Caco-2 (cell line): ENCODE data around the gene TMOD1. TPM values are rescaled to one million over a fixed set of nuclear protein-coding genes. Genes with fewer than 3 reads are reported as not detected.

Experiments
- BruUV-seq: library from RNA; stranded (reverse); fragments of 400-500 nt; replicated peaks from 2 replicates; lab custom pipeline; 2021; lab: Mats Ljungman, UMichigan
- CTCF ChIA-PET: fragments of 300-600 bp; sonication (Branson Sonifier 250); formaldehyde crosslinking; loops from one replicate; lab custom pipeline; 2022; ENCODE audit warnings: antibody characterized with exemption; lab: Charles Lee
- POLR2A ChIA-PET: fragments of 300-600 bp; sonication (Branson Sonifier 250); formaldehyde crosslinking; loops from one replicate; lab custom pipeline; 2022; ENCODE audit warnings: antibody characterized with exemption; lab: Charles Lee
- DNase-seq, 2 experiments: peaks; one replicate each; pipeline versions ENCODE4 v3.0.0 to v3.0.0-alpha.2; 2020 to 2022
- H3K27me3 ChIP-seq: replicated peaks from 2 replicates; pipeline ENCODE4 v1.6.0; 2011; ENCODE audit warnings: low read length; ENCODE audit not compliant: control insufficient read depth, insufficient read depth
- H3K36me3 ChIP-seq: 2 replicates; pipeline ENCODE4 v1.5.1; 2011; ENCODE audit warnings: low read length; ENCODE audit not compliant: control insufficient read depth, insufficient read depth
- H3K4me1 ChIP-seq: fragments of 250-450 bp; sonication (Bioruptor Pico); 2 replicates; pipeline ENCODE4 v1.5.1; 2020; ENCODE audit warnings: mild to moderate bottlenecking
- H3K4me3 ChIP-seq: 2 replicates; pipeline ENCODE4 v1.5.1; 2011; ENCODE audit warnings: low read depth, mild to moderate bottlenecking, control low read depth, low read length
- H3K9me3 ChIP-seq: fragments of 250-450 bp; sonication (Bioruptor Pico); 2 replicates; pipeline ENCODE4 v1.5.1; 2020; ENCODE audit warnings: mild to moderate bottlenecking, moderate library complexity
- H3K27ac Mint-ChIP-seq: one replicate; pipeline ENCODE4 v1.8.0; 2022; ENCODE audit warnings: mixed read lengths; ENCODE audit not compliant: unreplicated experiment
- H3K27me3 Mint-ChIP-seq: one replicate; pipeline ENCODE4 v1.8.0; 2022; ENCODE audit warnings: mixed read lengths; ENCODE audit not compliant: insufficient read depth, unreplicated experiment
- H3K36me3 Mint-ChIP-seq: one replicate; pipeline ENCODE4 v1.8.0; 2022; ENCODE audit warnings: mild to moderate bottlenecking, mixed read lengths; ENCODE audit not compliant: insufficient read depth, unreplicated experiment
- H3K4me1 Mint-ChIP-seq: one replicate; pipeline ENCODE4 v1.8.0; 2022; ENCODE audit warnings: low read depth, mixed read lengths; ENCODE audit not compliant: unreplicated experiment
- H3K4me3 Mint-ChIP-seq: one replicate; pipeline ENCODE4 v1.8.0; 2022; ENCODE audit warnings: mild to moderate bottlenecking, moderate library complexity, mixed read lengths; ENCODE audit not compliant: unreplicated experiment
- H3K9me3 Mint-ChIP-seq: one replicate; pipeline ENCODE4 v1.8.0; 2022; ENCODE audit warnings: mixed read lengths; ENCODE audit not compliant: unreplicated experiment
- intact Hi-C: fragments of 100-400 bp; cut with micrococcal nuclease; formaldehyde crosslinking; loops from one replicate; pipeline ENCODE4 v1.10.0; 2022; ENCODE audit not compliant: unreplicated experiment
- total RNA-seq: library from RNA; stranded (reverse); gene quantifications from 2 replicates; pipeline ENCODE4 v1.2.3, GENCODE V29; 2022
- TF ChIP-seq, protein P1 (sequence below), 2 experiments: fragments of 200-600 bp in 1 of 2; IDR thresholded peaks; 1 replicate in 1 of 2; 2 replicates in 1 of 2; pipeline versions ENCODE4 v1.5.1 to v1.8.0; 2011 to 2022; ENCODE audit warnings: antibody characterized with exemption in 1 of 2, control low read depth in 1 of 2, inconsistent platforms in 1 of 2, low read depth in 1 of 2, low read length in 1 of 2, mild to moderate bottlenecking in 1 of 2, moderate library complexity in 1 of 2; ENCODE audit not compliant: insufficient read depth in 1 of 2, severe bottlenecking in 1 of 2, unreplicated experiment in 1 of 2

TMOD1 gene
- total RNA-seq, 1 experiment from 2014 or later = 1.1 TPM

DNA sequence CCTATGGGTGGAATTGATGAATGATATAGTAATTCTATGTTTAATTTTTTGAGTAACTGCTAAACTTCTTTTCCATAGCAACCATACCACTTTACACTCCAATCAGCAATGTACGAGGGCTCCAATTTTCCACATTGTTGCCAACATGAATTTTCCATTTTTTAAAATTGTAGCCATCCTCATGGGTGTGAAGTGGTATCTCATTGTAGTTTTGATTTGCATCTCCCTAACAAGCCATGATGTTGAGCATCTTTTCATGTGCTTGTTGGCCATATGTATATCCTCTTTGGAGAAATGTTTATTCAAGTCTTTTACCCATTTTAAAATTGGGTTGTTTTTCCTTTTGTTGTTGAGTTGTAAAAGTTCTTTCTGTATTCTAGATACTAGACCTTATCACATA, 48.9 kb downstream of the TMOD1 start:
- no peaks in the 10 kb centered on the region for H3K36me3 Mint-ChIP-seq
- CTCF ChIA-PET = no interaction called here
- BruUV-seq = no TSS peak
- POLR2A ChIA-PET = no interaction called here
- intact Hi-C loops = no loop called here
- H3K27me3 Mint-ChIP-seq = peaks cover 3% of the 10 kb centered on the region
- no peak overlapping the region for H3K27ac Mint-ChIP-seq
- Histone ChIP-seq H3K9me3 (no peaks in the 10 kb centered on the region), H3K4me1 (no peaks in the 10 kb centered on the region), H3K36me3 (no peaks in the 10 kb centered on the region), H3K4me3 (no peak overlapping the region), H3K27me3 (no peaks in the 10 kb centered on the region; the same call in 1 of the 2 replicates)
- no peak overlapping the region for H3K4me3 Mint-ChIP-seq
- TF ChIP-seq, protein P1, sequence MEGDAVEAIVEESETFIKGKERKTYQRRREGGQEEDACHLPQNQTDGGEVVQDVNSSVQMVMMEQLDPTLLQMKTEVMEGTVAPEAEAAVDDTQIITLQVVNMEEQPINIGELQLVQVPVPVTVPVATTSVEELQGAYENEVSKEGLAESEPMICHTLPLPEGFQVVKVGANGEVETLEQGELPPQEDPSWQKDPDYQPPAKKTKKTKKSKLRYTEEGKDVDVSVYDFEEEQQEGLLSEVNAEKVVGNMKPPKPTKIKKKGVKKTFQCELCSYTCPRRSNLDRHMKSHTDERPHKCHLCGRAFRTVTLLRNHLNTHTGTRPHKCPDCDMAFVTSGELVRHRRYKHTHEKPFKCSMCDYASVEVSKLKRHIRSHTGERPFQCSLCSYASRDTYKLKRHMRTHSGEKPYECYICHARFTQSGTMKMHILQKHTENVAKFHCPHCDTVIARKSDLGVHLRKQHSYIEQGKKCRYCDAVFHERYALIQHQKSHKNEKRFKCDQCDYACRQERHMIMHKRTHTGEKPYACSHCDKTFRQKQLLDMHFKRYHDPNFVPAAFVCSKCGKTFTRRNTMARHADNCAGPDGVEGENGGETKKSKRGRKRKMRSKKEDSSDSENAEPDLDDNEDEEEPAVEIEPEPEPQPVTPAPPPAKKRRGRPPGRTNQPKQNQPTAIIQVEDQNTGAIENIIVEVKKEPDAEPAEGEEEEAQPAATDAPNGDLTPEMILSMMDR (IDR thresholded peaks at IDR 0.05; ENCODE audit: insufficient read depth in 1 of 2, low read depth in 1 of 2, low read length in 1 of 2, severe bottlenecking in 1 of 2, unreplicated experiment in 1 of 2) = no peak
- no peaks in the 10 kb centered on the region for H3K9me3 Mint-ChIP-seq
- DNase-seq = no peak
- no peaks in the 10 kb centered on the region for H3K4me1 Mint-ChIP-seq

DNA sequence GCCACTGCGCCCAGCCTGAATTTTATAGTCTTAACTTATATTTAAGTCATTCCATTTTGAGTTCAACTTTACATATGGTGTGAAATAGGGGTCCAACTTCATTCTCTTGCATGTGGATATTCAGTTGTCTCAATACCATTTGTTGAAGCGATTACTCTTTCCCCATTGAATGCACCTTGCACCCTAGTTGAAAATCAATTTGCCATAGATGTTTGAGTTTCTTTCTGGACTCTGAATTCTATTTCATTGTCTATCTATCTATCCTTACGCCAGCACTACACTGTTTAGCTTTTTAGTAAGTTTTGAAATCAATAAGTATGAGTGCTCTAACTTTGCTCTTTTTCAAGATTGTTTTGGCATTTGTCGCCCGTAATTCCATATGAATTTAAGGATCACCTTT, 49.8 kb downstream of the TMOD1 start:
- Histone ChIP-seq H3K36me3 (no peaks in the 10 kb centered on the region), H3K4me3 (no peak overlapping the region), H3K4me1 (no peaks in the 10 kb centered on the region), H3K27me3 (no peaks in the 10 kb centered on the region; the same call in 1 of the 2 replicates), H3K9me3 (no peaks in the 10 kb centered on the region)
- TF ChIP-seq, protein P1 (IDR thresholded peaks at IDR 0.05; ENCODE audit: insufficient read depth in 1 of 2, low read depth in 1 of 2, low read length in 1 of 2, severe bottlenecking in 1 of 2, unreplicated experiment in 1 of 2) = no peak
- no peak for DNase-seq
- H3K4me3 Mint-ChIP-seq = no peak overlapping the region
- no peaks in the 10 kb centered on the region for H3K9me3 Mint-ChIP-seq
- BruUV-seq = no TSS peak
- H3K36me3 Mint-ChIP-seq = peaks cover 4% of the 10 kb centered on the region
- intact Hi-C loops = no loop called here
- no peak overlapping the region for H3K27ac Mint-ChIP-seq
- H3K4me1 Mint-ChIP-seq = no peaks in the 10 kb centered on the region
- ChIA-PET POLR2A (no interaction called here), CTCF (no interaction called here)
- peaks cover 3% of the 10 kb centered on the region for H3K27me3 Mint-ChIP-seq

DNA sequence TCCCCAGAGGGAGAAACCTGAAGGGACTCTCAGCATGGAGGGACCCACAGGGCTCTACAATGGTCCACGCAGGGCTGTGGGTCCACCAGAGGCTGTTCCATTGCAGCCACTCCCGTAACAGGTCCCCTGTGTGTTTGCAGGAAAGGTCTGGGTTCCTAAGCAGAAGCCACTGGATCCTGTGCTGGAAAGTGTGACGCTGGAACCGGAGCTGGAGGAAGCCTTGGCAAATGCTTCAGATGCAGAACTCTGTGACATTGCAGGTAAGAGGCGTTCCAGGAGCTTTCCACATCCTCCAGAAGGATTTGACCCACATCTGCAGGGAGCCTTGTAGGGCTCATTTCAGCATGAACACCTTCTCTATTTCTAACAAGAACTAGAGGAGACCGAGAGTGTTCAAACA, 51.7 kb downstream of the TMOD1 start:
- no peak for DNase-seq
- Histone ChIP-seq H3K36me3 (no peaks in the 10 kb centered on the region), H3K4me3 (no peak overlapping the region), H3K4me1 (no peaks in the 10 kb centered on the region), H3K9me3 (no peaks in the 10 kb centered on the region), H3K27me3 (no peaks in the 10 kb centered on the region; the same call in 1 of the 2 replicates)
- Mint-ChIP-seq H3K4me3 (no peak overlapping the region), H3K27me3 (peaks cover 3% of the 10 kb centered on the region), H3K27ac (no peak overlapping the region), H3K36me3 (peaks cover 4% of the 10 kb centered on the region), H3K9me3 (no peaks in the 10 kb centered on the region), H3K4me1 (no peaks in the 10 kb centered on the region)
- ChIA-PET CTCF (no interaction called here), POLR2A (no interaction called here)
- TF ChIP-seq, protein P1 (IDR thresholded peaks at IDR 0.05; ENCODE audit: insufficient read depth in 1 of 2, low read depth in 1 of 2, low read length in 1 of 2, severe bottlenecking in 1 of 2, unreplicated experiment in 1 of 2) = no peak
- no TSS peak for BruUV-seq
- intact Hi-C loops = no loop called here
